ENCODE data around the gene DCST2.
"Not testable (repeated sequence)": the region's sequence is repeated elsewhere in the genome, so short reads cannot be mapped to it uniquely, and the experiment has no call there.

Gene DCST2

GRCh38 chr1:154995301-154995983, 38.1 kb downstream of the DCST2 start:
- DNase-seq = peak; percentile 11

GRCh38 chr1:154994591-154994990, 39.0 kb downstream of the DCST2 start:
- no peak for DNase-seq

- no peak for DNase-seq
Measured at GRCh38 chr1:154994269-154994587, 39.4 kb downstream of the DCST2 start.

GRCh38 chr1:154993572-154994268, 39.9 kb downstream of the DCST2 start, which contains the start of gene LENEP:
Gene LENEP (plus strand): TSS chr1:154993586. CDS start chr1:154993608, 22 bp downstream.
- DNase-seq = no peak

GRCh38 chr1:154992721-154993571, 40.6 kb downstream of the DCST2 start:
- peak; percentile 19 for DNase-seq

GRCh38 chr1:154990276-154990675, 43.3 kb downstream of the DCST2 start:
- no peak for DNase-seq

- no peak for DNase-seq
Measured at GRCh38 chr1:154989195-154989860, 44.3 kb downstream of the DCST2 start.

- no peak for DNase-seq
Measured at GRCh38 chr1:154988058-154988954, 45.3 kb downstream of the DCST2 start.

GRCh38 chr1:154987326-154987725, 46.3 kb downstream of the DCST2 start:
- no peak for DNase-seq

GRCh38 chr1:154986736-154987135, 46.8 kb downstream of the DCST2 start:
- DNase-seq = not testable (repeated sequence)

- no peak for DNase-seq
Measured at GRCh38 chr1:154983776-154984466, 49.7 kb downstream of the DCST2 start.

- peak; percentile 100 for DNase-seq
Measured at GRCh38 chr1:154982897-154983648, 50.5 kb downstream of the DCST2 start, which contains the start of gene FLAD1. Gene FLAD1 (plus strand): TSS chr1:154983344. CDS start chr1:154983695, 351 bp downstream.

GRCh38 chr1:154982341-154982740, 51.2 kb downstream of the DCST2 start:
- peak; percentile 58 for DNase-seq

GRCh38 chr1:154978360-154978759, 55.2 kb downstream of the DCST2 start:
- DNase-seq = no peak

GRCh38 chr1:154977762-154978161, 55.8 kb downstream of the DCST2 start:
- not testable (repeated sequence) for DNase-seq

- peak; percentile 54 for DNase-seq
Measured at GRCh38 chr1:154975409-154976059, 58.0 kb downstream of the DCST2 start.

GRCh38 chr1:154974808-154975408, 58.7 kb downstream of the DCST2 start:
- peak; percentile 99 for DNase-seq

GRCh38 chr1:154974102-154974807, 59.3 kb downstream of the DCST2 start, which contains the start of gene CKS1B:
Gene CKS1B (plus strand): TSS chr1:154974681. CDS start chr1:154974746, 65 bp downstream.
- DNase-seq = peak; percentile 100
